ENCODE measurements around the gene PTPN21. TPM values are rescaled to one million over a fixed set of nuclear protein-coding genes. Genes with fewer than 3 reads are reported as not detected.

Gene PTPN21
- total RNA-seq, 1 donor from 2014 or later, result 47.6 TPM

- Histone ChIP-seq H3K36me3 (peaks cover 72% of the 10 kb centered on the region), H3K27me3 (ENCODE audit: low read depth) (no peaks in the 10 kb centered on the region), H3K9me3 (no peaks in the 10 kb centered on the region), H3K4me1 (no peaks in the 10 kb centered on the region), H3K27ac (no peak overlapping the region), H3K4me3 (no peak overlapping the region)
- intact Hi-C loops (cut with DNase I), result no loop called here
- TF ChIP-seq CTCF (IDR thresholded peaks at IDR 0.05), result no peak
- no peak for DNase-seq
- no peak for ATAC-seq
Measured at GRCh38 chr14:88496414-88496813, 58.4 kb downstream of the PTPN21 start.

DNA sequence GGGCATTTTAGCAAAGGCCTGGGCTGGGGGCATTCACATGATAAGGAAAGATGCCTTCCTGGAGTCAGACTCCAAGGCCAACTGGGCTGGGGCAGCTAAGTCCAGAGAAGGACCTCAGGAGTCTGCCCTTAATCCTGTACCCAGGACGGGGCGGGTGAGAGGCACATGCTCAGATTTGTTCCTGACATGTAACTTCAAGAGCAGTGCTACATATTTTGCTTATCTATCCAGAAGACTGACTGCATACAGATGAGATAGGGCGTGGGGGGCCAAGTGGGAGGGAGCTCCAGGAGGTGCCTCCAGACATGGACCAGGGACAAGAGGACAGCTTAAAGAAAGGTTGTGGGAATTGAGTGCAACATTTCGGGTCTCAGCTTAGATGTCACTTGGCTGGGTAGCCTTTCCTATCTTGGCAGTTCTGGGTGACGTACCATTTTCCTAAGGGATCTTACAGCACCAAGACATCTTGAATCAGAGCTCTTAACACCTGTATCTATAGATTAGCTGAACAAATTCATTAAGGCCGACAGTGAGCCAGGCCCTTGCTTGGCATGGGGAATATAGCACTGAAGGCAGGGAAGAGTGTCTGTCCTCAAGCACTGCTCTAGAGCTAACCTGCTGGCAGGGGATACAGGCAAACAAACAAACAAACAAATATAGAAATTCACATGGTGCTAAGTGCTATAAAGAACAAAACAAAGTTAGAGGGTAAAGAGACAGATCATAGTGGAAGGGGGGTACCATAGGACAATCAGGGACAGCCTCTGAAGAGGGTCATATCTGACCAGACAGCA, 61.2 kb downstream of the PTPN21 start:
- no peak for TF ChIP-seq CTCF (IDR thresholded peaks at IDR 0.05)
- Histone ChIP-seq H3K4me1 (no peaks in the 10 kb centered on the region), H3K4me3 (no peak overlapping the region), H3K36me3 (peaks cover 56% of the 10 kb centered on the region), H3K9me3 (no peaks in the 10 kb centered on the region), H3K27ac (no peak overlapping the region), H3K27me3 (ENCODE audit: low read depth) (no peaks in the 10 kb centered on the region)
- DNase-seq (no peak), ATAC-seq (peak; percentile 51 to 69)
- intact Hi-C loops (cut with DNase I), result no loop called here

DNA sequence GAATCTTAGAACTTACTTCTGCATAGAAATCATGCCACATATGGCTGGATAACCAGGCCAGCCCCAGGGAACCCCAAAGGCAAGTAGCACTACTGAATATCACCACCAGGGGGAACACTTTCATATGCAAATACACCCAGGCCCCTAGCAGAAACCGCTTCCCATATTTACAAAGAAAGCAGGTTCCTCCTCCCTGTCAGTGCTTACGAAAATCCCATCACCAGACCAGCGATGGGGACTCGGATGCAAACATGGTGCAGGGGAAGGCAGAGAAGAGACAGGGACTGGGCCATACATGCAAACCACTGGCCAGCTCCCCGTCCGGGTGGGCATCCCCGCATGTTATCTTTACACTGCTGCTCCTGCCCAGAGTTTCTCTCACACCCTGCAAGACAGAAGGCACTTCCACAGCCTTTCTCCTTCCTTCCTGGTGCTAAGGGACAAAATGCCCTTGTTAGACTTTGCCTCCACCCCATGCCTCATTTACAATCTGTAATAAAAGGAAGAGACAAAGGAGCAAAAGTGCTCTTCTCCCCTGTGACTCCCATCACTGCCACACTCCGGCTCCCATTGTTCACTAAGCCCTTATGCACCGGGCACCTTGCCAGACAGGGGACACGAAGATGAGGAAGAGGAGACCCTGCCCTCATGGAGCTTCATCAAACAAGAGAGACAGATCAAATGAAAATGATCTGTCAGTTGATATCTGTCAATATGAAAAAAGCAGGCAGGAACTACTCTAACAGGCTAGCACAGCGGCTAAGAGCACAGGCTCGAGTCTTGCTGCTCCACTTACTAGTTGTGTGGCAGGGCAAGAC, 62.3 kb downstream of the PTPN21 start:
- intact Hi-C loops (cut with DNase I), result no loop called here
- no peak for DNase-seq
- peaks cover 56% of the 10 kb centered on the region for H3K36me3 ChIP-seq

GRCh38 chr14:88490168-88490567, 64.6 kb downstream of the PTPN21 start:
- no peak overlapping the region for H3K27ac ChIP-seq
- no peaks in the 10 kb centered on the region for H3K4me1 ChIP-seq
- DNase-seq (no peak), ATAC-seq (no peak)
- no peaks in the 10 kb centered on the region for H3K9me3 ChIP-seq
- H3K4me3 ChIP-seq, result no peak overlapping the region
- intact Hi-C loops (cut with DNase I), result no loop called here
- no peaks in the 10 kb centered on the region for H3K27me3 ChIP-seq (ENCODE audit: low read depth)
- no peak for TF ChIP-seq CTCF (IDR thresholded peaks at IDR 0.05)
- H3K36me3 ChIP-seq, result peaks cover 40% of the 10 kb centered on the region

More for the DNA sequence above, 62.3 kb downstream of the PTPN21 start:
- H3K9me3 ChIP-seq, result no peaks in the 10 kb centered on the region
- H3K27me3 ChIP-seq (ENCODE audit: low read depth), result no peaks in the 10 kb centered on the region
- peak; percentile 85 to 92 for ATAC-seq
- no peak overlapping the region for H3K27ac ChIP-seq
- TF ChIP-seq CTCF (IDR thresholded peaks at IDR 0.05), result peak; percentile 97
- no peak overlapping the region for H3K4me3 ChIP-seq
- H3K4me1 ChIP-seq, result no peaks in the 10 kb centered on the region

GRCh38 chr14:88488897-88489296, 65.9 kb downstream of the PTPN21 start:
- H3K4me1 ChIP-seq, result no peaks in the 10 kb centered on the region
- H3K27ac ChIP-seq, result no peak overlapping the region
- no peak overlapping the region for H3K4me3 ChIP-seq
- ATAC-seq (peak in 1 of 2 donors; percentile 11), DNase-seq (no peak)
- intact Hi-C loops (cut with DNase I), result no loop called here
- H3K27me3 ChIP-seq (ENCODE audit: low read depth), result no peaks in the 10 kb centered on the region
- peaks cover 41% of the 10 kb centered on the region for H3K36me3 ChIP-seq
- no peak for TF ChIP-seq CTCF (IDR thresholded peaks at IDR 0.05)
- H3K9me3 ChIP-seq, result no peaks in the 10 kb centered on the region
